MM.1S (cell line): ENCODE results near the gene B4GALT3.

Source experiments
- EZH2 ChIP-seq: fragments of 300-600 bp; sonication (generic); optimal IDR thresholded peaks from 2 replicates; pipeline ENCODE3; 2017; ENCODE audit warnings: low read depth, mild to moderate bottlenecking, antibody characterized with exemption, low read length, mixed read lengths
- EZH2phosphoT487 ChIP-seq: fragments of 300-600 bp; sonication (generic); IDR thresholded peaks from 2 replicates; pipeline ENCODE4 v1.6.1; 2018; ENCODE audit warnings: antibody characterized with exemption, low read length
- TF ChIP-seq, protein P1 (sequence below): fragments of 300-600 bp; sonication (generic); IDR thresholded peaks from 2 replicates; pipeline ENCODE4 v1.5.1; 2016; ENCODE audit warnings: antibody characterized with exemption, low read length, mixed read lengths

DNA sequence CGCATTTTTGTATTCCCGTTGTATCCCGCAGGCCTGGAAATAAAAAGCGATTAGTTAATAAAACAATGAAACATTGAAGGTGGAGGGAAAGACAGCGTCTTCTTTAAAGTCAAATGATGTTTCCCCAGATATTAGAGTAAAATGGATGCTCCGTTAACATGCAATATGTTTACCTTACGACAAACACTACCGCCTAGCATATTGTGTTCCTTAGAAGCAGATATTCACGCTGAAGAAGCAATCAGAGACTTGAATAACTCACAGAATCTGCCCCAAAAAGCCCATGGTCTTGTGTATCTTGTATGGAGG, 583 bp upstream of the B4GALT3 start:
- TF ChIP-seq, protein P1, sequence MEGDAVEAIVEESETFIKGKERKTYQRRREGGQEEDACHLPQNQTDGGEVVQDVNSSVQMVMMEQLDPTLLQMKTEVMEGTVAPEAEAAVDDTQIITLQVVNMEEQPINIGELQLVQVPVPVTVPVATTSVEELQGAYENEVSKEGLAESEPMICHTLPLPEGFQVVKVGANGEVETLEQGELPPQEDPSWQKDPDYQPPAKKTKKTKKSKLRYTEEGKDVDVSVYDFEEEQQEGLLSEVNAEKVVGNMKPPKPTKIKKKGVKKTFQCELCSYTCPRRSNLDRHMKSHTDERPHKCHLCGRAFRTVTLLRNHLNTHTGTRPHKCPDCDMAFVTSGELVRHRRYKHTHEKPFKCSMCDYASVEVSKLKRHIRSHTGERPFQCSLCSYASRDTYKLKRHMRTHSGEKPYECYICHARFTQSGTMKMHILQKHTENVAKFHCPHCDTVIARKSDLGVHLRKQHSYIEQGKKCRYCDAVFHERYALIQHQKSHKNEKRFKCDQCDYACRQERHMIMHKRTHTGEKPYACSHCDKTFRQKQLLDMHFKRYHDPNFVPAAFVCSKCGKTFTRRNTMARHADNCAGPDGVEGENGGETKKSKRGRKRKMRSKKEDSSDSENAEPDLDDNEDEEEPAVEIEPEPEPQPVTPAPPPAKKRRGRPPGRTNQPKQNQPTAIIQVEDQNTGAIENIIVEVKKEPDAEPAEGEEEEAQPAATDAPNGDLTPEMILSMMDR = no peak
- TF ChIP-seq EZH2phosphoT487 (no peak), EZH2 (no peak)
